Ramos (cell line): Measurements from ENCODE around the gene CHRM4.

ENCODE experiments used
- in situ Hi-C: fragments of 300-500 bp; cut with MboI; formaldehyde crosslinking; loops from one replicate; pipeline ENCODE4 v1.14.3; 2022; ENCODE audit warnings: low sequenced_read_pairs; ENCODE audit not compliant: unreplicated experiment

The CHRM4 gene

DNA sequence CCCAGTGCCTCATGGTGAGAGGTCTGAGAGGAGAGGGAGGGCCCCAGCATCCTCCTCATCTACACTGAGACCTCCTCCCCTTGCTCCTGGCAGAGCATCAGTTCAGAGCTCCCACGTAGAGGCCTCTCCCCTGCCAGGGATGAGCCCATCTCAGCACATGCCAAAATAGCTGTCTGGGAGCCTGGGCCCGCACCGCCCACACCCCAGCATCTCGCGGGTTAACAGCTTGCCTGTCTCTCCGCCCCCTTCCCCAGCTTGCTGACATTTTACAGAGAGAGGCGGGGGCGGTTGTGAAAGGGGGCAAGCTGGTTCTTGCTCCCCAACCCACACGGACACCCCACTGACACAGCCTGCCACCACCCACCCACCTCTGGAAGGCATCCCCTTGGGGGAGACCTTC lies 37.9 kb downstream of the CHRM4 start:
- in situ Hi-C loops: no loop called here

DNA sequence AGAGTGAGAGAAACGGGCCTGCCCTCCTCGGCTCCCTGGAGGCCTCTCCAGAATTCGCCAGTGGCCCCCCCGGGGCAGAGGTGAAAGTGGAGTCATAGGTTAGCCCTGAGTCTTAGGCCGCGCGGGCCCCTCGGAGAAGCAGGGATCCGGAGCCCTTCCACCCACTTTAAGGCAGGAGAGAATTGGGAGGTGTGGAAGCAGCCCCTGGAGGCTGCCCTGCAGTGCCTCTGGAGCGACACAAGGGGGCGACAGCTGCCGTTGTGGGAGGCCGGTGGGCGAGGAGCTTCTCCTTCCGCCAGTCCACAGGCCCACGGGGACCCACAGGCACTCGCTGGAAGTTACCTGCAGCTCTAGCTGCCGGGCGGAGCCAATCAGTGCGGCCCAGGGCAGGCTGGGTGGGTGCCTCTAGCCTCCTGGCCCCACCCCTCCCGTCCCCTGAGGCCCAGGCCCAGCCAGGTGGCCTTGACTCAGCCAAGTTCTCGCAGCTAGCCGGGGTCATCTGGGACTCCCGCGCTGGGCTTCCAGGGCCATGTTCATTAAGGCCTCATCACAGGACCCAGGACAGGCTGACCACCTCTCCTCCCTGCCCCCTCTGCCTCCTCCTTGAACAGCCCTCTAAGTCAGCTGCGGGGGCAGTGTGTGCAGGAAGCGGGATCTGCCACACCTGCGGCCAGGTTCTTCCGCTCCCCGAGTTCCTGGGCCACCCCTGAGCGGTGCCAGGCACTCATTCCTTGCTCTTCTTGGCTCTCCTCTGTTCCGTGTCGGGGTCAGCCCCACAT lies 39.3 kb downstream of the CHRM4 start:
- in situ Hi-C loops: no loop called here

DNA sequence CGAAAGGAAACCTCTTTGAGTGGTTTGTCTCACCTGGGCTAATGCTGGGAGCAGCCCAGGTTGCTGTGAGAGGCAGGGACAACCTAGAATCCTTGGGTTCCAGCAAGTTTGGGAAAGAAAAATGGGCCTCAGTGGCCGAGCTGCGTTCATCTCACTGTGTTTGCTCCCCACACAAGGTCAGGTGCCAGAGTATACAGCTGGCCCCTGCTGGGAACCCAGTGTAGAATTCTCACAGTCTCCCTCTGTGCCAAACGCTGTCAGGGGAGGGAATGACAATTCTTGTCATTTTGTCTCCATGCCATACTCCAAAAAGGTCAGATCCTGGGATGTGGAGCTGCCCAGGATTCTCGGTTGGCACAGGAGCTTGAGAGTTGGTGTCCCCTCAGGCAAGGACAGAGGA lies 40.0 kb downstream of the CHRM4 start:
- in situ Hi-C loops: no loop called here

DNA sequence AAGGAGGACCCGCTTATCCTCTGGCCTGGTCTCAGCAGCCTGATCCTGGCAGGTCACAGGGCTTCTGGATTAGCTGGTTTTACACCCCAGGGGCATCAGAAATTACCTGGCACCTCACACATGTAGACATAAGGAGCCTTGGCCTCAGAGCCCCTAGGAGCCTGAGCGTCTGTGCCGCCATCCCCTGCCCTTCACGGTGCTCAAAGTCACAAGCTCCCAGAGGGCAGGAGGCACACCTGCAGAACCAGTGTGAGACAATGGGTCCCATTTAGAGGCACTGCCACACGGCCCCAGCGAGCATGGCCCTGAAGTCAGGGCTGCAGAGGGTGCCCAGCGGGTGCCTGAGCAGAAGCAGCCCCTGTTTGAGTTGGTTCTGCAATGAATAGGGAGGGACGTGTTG lies 40.4 kb downstream of the CHRM4 start:
- in situ Hi-C loops: no loop called here

DNA sequence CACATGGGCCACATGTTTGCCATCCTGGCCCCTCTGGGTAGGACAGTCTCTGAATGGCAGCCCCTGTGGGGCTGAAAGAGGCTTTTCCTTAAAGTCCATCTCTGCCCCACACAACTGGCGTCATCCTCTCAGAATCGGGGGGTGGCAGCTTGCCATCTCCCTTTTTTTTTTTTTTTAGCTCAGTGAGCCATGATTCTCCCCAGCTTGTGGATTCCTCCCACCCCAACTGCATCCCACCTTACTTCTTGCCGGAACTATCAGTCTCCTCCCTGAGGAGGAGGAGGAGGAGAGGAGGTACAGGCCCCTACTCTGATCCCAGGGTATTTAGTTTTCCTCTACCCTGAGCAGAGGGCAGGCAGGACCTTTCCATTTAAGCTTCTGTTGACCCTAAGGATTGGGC lies 40.9 kb downstream of the CHRM4 start:
- in situ Hi-C loops: no loop called here

DNA sequence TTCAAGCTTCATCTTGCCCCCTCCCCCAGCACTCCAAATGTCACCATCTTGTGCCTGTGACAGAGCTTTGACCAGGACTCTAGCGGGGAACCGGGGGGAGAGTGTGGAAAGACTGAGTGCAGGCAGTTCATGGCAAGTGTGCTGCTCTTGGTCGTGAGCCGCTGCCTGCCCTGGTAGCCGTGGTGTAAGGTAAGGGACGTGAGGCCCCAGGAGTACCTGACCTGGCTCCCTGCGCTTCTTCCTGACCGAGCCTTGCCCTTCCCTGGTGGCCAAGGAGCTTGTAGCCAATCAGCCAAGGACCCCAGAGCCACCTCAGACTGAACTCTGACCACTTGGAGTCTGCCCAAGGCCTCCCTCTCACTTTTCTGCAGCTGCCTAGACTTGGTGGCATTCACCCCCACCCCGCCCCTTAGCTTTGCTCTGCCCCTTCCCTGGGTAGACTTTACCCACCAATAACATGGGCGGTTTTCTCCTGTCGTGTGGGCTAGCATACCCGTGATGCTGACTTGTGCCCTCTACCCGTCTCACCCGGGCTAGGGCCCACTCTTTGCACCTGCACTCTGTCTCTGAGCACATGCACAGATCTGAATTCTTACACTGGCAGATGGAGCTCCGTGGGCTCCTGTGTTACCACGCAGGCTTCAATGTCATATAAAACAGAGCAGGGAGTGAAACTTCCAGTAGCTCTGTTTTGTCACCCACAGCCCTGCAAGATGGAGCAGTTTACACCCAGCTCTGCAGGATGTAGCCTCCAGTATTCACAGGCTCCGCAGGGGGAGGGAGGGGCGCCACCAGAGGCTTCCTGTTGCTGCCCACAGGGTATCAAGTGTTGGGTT lies 42.8 kb downstream of the CHRM4 start:
- in situ Hi-C loops: no loop called here

DNA sequence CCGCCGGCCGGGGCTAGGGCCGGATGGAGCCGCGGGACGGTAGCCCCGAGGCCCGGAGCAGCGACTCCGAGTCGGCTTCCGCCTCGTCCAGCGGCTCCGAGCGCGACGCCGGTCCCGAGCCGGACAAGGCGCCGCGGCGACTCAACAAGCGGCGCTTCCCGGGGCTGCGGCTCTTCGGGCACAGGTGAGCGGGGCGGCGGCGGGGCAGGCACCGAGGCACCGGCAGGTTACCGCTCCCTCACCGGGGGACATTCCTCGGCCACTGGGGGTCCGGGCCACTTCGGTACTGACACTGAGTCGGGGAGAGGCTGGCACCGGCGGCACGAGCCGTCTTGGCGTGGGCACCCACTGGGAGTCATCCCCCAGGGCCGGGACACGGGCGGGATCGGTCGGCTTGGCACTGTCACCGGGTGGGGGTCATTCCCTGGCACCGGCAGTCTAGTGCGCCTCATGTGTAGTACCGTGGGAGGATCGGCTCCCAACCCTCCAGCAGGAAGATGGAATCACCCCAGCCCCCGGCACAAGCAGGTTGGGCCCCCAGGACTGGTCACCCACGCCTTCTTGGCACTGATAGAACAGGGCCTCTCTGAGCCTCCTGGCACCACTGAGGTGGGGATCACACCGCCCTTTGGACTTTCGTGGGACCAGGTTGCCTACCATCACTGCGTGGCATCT lies 43.8 kb downstream of the CHRM4 start:
- in situ Hi-C loops: no loop called here

DNA sequence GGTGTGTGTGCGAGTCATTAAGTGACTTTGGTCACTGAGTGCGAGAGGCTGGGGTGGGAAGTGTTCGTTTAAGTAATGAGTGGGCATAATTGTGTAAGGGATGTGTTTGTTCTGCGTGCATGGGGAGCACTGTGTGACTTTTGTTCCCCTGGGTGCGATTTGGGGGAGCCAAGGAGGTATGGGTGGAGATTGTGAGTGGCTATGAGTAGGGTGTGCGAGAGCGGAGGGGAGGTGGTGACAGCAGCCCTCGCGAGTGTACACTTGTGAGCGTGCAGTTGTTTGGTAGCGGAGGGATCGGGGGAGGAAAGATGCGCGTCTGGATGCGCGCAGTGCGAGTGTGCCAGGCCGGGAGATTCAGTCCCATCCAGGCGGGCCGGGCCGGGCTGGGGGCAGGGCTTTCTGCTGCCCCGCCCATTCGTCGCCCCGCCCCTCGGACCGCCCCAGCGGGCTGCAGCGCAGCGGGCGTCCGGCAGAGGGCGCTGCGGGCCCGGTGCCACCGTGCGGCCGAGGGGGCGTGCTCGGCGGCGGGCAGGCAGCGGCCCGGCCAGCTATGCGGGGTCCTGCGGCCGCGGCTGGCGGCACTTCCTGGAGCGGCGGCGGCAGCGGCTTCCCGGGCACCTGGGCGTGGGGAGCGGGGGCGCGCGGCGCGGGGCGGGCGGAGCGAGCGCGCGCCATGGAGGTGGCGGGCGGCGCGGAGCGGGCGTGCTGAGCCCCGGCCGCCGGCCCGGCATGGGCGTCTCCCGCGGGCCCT lies 44.5 kb downstream of the CHRM4 start, which contains the start of gene DGKZ:
Gene DGKZ, plus strand, starts transcription at position 578 of the 751 bp plus-strand sequence. CDS start 197 bp downstream, outside the sequence.
- in situ Hi-C loops: no loop called here

DNA sequence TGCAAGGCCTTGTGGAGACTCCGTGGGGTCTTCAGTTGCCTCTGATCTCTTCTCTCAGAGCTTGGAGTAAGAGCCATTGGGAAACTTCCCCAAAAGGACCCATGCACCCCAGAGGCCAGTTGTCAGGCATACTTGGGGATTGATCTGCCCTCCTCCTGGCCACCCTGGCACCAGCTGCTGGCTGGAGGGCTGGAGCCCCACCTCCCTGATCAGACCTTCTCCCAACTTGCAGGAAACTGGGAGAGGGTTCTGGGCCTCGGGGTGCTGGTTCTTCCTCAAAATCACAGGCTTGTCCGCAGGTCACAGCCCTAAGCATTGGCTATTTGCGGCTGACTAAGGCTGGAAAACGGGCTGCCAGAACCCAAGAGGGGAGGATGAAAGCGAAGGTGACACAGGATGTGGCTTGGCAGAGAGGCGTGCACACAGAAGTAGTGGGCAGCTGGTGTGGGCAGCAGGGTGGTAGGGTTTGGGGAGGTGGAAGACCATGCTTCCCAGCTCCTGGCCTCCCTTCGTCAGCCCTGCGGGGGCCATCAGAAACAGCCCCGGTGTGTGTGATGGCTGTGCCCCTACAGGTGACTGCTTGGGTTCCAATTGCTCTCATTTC lies 45.6 kb downstream of the CHRM4 start:
- in situ Hi-C loops: no loop called here

DNA sequence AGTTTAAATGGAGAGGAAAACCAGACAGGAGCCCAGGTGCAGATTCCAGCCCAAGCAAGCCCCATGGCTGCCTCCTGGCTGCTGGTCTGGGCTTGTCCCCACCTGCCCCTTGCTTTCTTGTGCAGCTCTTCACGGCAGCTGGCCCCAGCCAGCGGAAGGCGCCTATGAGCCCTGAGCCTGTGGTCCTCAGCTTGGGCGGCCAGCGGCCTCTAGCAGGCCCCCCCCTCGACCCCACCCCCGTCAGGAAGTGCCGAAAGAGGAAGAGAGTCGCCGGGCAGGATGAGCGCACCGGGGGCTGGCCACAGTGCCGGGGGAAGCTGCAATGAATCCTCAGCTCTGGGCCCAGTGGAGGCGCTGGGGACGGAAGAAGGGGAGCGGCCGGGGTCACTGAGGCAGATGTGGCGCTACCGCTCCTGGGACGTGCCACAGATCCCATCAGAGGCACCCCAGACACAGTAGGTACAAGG lies 46.4 kb downstream of the CHRM4 start:
- in situ Hi-C loops: no loop called here

DNA sequence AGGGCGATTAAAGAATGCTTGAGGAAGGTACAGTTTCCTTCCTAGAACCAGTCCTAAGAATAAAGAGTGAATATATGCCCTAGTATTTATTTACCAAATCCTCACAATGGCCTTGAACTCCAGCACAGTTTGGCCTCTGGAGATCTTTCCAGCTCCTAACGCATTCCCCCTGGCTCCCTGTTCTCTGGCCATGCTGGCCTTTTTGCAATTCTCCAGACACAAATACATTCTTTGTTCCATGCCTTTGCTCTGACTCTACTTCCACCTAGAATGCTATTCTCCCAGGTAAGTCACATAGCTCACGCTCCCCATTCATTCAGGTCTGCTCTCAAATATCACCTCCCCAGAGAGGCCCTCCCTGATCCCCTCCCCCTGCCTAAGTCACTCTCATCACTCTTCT lies 48.1 kb downstream of the CHRM4 start:
- in situ Hi-C loops: no loop called here

DNA sequence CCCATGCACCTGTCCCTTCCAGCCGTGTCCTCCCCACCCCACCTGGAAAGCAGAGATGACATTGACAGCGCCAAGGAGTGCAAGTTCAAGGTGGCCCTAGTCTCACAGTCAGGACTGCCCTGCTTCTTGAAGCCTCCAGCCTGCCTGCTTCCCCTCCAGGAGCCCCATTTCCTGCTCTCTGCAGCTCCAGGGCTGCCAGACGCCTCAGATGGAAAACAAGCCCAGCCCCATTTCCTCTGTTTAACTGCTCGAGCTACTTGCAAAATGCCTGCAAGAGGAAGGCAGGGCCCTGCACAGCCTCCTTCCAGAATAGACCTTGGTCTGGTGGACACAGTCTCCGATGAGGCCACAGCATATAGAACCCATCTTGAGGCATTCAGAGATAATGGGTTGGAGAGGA lies 49.3 kb downstream of the CHRM4 start:
- in situ Hi-C loops: no loop called here

DNA sequence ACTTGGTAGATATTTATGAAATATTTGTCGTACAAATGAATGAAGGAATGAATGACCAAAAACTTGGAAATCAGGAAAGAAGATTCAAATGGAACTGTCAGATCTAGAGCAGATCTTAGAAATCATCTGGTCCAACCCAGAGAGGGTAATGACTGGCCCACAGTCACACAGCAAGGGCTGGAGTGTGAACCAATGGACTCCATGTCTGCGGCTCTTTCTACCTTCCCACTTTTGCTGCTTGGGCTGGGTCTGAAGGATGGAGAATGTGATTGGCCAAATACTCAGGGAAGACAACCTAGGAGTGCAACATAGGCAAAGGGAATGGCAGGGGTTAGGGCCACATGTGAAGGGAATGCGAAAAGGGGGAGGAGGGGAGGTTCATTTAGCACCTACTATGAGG lies 50.1 kb downstream of the CHRM4 start:
- in situ Hi-C loops: no loop called here

DNA sequence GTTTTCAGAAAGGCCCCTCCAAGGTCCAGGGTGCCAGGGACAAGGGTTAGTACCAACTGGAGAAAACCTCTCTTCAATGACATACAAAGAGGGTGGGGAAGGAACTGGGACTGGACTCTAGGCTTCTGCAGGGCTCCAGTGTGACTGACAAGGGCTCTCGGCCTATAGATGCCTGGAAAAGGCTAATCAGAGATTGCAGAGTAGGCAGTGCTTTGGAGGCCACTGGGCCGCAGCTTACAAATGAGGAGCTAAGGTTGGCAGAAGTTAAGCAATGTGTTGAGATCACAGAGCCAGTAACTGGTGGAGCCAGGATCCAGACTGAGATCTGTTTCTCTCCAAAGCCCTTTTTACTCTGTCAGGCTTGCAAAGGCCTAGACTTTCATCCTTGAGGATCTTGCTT lies 51.8 kb downstream of the CHRM4 start:
- in situ Hi-C loops: no loop called here

DNA sequence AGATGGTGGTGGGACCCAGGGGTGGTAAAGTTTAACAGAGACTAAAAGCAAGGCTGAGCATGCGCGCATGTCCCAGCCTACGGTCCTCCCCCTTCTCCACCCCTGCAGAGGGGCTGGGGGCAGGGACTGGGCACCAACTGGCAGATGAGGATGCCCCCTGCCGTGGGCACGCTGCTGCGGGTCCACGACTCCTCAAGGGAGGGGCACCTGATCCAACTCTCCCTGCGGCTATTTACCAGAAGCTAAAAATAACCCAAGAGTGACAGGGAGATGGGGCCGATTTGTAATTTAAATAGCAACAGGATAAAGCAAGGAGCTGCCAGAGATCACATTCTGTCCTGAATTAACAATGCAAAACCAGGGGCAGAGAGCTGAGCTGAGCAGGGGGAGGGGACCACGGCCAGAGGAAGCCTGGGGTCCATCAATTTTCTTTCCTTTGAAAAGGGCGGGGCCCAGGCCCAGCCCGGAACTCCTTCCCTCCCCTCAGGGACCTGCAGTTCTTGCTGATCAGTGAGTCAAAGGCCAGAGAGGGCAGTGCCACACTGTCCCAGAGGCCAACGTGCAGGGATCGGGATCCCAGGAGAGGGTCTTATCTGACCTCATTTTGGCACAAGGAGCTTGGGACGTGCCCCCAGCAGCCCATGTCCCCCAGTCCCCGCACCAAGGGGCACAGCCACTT lies 52.4 kb downstream of the CHRM4 start:
- in situ Hi-C loops: no loop called here

DNA sequence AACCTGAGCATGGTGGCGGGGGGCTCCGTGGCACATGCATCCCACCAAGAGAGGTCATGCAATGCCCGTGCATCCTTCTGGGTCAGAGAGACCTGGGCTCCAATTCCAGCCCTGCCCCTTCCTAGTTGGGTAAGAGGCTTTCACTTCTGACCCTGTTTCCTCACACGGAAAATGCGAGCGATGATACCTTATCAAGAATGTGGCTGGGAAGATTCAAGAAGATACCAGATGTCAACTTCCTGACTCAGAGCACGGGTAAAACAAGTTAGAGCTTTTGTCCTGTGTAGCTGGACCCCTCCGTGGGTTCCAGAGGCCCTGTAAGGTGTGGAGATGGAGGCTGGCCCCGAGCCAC lies 53.0 kb downstream of the CHRM4 start:
- in situ Hi-C loops: no loop called here

DNA sequence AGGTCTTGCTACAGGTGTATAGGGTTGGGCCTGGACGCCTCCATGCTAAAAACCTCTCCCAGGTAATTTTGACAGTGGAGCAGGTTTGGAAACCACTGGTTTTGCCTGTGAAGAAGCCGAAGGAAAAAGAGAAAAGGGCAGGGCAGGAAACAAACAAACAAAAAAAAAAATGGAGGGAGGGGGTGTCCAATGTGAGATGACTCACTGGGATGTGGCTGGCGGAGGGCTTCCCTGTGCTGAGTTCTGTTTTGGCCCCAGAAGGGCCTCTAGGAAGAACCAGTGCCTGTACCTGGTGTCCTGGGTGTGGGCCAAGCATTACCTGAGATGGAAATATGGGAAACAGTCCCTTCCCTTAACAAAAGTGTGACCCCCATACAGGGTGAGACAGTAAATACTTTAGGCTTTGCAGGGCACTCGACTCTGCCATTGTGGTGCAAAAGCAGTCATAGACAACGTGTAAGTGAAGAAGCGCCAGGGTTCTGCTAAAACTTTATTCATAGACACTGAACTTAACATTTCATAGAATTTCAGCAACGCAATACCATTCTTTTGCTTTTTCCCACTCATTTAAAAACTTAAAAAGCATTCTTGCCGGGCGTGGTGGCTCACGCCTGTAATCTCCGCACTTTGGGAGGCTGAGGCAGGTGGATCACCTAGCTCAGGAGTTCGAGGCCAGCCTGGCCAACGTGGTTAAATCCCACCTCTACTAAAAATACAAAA lies 53.8 kb downstream of the CHRM4 start:
- in situ Hi-C loops: no loop called here

DNA sequence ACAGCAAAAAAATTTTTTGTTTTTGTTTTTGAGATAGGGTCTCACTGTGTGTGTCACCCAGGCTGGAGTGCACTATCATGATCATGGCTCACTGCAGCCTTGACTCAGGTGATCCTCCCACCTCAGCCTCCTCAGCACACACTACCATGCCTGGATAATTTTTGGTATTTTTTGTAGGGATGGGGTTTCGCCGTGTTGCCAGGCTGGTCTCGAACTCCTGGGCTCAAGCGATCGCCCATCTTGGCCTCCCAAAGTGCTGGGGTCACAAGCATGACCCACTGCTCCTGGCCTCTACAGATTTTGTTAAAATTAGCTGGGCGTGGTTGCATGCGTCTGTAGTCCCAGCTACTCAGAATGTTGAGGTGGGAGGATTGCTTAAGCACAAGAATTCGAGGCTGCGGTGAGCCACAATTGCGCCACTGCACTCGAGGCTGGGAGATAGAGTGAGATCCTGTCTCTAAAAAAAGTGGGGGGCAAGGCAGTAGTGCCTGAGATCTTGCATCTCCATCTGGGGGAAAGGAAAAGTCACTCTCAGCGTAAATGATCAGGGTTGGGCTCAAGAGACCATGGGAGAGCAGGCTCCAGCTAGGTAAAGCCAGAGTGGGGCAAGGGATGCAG lies 54.9 kb downstream of the CHRM4 start:
- in situ Hi-C loops: no loop called here
